ENCODE measurements around the gene EPS8L2. TPM values are rescaled to one million over a fixed set of nuclear protein-coding genes. Genes with fewer than 3 reads are reported as not detected.

EPS8L2 gene
- total and polyA plus RNA-seq, 2 of the 13 experiments (the other 11 are each of a cell fraction or from before 2014, with no cell fraction given) = 89.3 to 416 TPM

DNA sequence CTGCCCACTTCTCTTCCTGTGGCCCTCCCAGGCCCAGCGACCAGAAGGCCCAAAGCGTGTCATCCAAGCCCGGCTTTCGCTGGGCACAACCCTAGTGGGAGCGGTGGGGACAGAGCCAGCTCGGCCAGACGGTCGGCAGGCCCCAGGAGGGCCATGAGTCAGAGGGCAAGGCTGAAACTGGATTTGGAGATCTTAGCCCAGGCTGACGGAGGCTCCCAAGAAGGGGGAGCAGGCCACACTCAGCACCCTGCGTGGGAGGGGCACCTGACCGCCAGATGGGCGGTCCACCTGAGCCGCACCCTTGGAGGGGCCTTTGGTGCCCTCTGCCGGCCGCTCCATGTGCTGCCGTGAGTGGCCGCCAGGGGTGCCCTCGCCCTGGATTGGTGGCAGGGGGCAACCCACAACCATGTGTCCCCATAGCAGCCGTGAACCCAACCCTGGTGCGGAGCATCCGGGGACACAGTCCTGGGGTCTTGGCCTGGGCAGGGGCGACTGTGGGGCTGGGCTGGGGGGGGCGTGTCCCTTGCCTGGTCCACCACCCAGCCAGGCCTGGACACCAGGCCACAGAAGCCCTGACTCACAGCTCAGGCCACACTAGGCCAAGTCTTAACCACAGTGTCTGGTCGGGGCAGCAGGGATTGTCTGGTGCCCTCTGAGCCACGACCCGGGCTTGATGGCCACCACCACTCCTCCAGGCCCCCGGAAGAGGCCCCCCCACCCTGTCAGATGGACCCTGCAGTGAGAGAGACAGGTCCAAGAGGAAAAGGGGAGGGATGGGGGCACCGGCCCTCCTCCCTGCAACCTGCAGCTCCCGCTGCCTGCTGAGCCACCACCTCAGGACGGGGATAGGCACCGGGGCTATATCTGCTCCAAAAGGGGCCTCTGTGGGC, 22.1 kb downstream of the EPS8L2 start (continued):
- TF ChIP-seq, protein P1, sequence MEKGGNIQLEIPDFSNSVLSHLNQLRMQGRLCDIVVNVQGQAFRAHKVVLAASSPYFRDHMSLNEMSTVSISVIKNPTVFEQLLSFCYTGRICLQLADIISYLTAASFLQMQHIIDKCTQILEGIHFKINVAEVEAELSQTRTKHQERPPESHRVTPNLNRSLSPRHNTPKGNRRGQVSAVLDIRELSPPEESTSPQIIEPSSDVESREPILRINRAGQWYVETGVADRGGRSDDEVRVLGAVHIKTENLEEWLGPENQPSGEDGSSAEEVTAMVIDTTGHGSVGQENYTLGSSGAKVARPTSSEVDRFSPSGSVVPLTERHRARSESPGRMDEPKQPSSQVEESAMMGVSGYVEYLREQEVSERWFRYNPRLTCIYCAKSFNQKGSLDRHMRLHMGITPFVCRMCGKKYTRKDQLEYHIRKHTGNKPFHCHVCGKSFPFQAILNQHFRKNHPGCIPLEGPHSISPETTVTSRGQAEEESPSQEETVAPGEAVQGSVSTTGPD (CRISPR knock-in tag; IDR thresholded peaks at IDR 0.05) = no peak; the same call in 1 of the 2 replicates
- TF ChIP-seq SMARCE1 (IDR thresholded peaks at IDR 0.05; ENCODE audit: borderline replicate concordance) (no peak), CBX5 (CRISPR knock-in tag; IDR thresholded peaks at IDR 0.05; ENCODE audit: borderline replicate concordance) (no peak; the same call in 1 of the 2 replicates), PHF8 (CRISPR knock-in tag; IDR thresholded peaks at IDR 0.05) (peak; percentile 41; the same call in 1 of the 2 replicates), SAFB2 (CRISPR knock-in tag; IDR thresholded peaks at IDR 0.05; ENCODE audit: borderline replicate concordance, low read depth) (peak; percentile 29; the same call in 1 of the 2 replicates), WIZ (CRISPR knock-in tag; IDR thresholded peaks at IDR 0.05) (0 out of 2 replicates have a peak, but pooled peaks have one; percentile 40), NFATC3 (CRISPR knock-in tag; IDR thresholded peaks at IDR 0.05) (0 out of 2 replicates have a peak, but pooled peaks have one; percentile 49), CHCHD3 (CRISPR knock-in tag; IDR thresholded peaks at IDR 0.05) (no peak), NFKB2 (CRISPR knock-in tag; IDR thresholded peaks at IDR 0.05; ENCODE audit: borderline replicate concordance) (peak; percentile 60), ZNF605 (CRISPR knock-in tag; IDR thresholded peaks at IDR 0.05) (peak; percentile 61; the same call in 1 of the 2 replicates), ZBTB7B (CRISPR knock-in tag; IDR thresholded peaks at IDR 0.05) (peak; percentile 87), ZNF343 (CRISPR knock-in tag; IDR thresholded peaks at IDR 0.05) (peak; percentile 32; the same call in 1 of the 2 replicates), ZNF883 (CRISPR knock-in tag; IDR thresholded peaks at IDR 0.05; ENCODE audit: not compliant biosample characterization) (peak; percentile 56), ZNF264 (CRISPR knock-in tag; IDR thresholded peaks at IDR 0.05) (0 out of 2 replicates have a peak, but pooled peaks have one; percentile 36), MYC (CRISPR knock-in tag; IDR thresholded peaks at IDR 0.05; ENCODE audit: borderline replicate concordance) (peak; percentile 88), FOXJ3 (CRISPR knock-in tag; IDR thresholded peaks at IDR 0.05; ENCODE audit: borderline replicate concordance) (peak; percentile 34; the same call in 1 of the 2 replicates), KAT8 (CRISPR knock-in tag; IDR thresholded peaks at IDR 0.05) (peak; percentile 52; the same call in 1 of the 2 replicates), ZNF451 (CRISPR knock-in tag; IDR thresholded peaks at IDR 0.05) (peak; percentile 70; the same call in 1 of the 2 replicates), NONO (IDR thresholded peaks at IDR 0.05) (no peak), NONO (CRISPR knock-in tag; conservative IDR thresholded peaks at IDR 0.05) (peak; percentile 81)
- TF ChIP-seq, protein P2, sequence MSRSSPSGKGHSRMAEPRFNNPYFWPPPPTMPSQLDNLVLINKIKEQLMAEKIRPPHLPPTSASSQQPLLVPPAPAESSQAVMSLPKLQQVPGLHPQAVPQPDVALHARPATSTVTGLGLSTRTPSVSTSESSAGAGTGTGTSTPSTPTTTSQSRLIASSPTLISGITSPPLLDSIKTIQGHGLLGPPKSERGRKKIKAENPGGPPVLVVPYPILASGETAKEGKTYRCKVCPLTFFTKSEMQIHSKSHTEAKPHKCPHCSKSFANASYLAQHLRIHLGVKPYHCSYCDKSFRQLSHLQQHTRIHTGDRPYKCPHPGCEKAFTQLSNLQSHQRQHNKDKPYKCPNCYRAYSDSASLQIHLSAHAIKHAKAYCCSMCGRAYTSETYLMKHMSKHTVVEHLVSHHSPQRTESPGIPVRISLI (CRISPR knock-in tag; IDR thresholded peaks at IDR 0.05; ENCODE audit: borderline replicate concordance) = peak; percentile 24; the same call in 1 of the 2 replicates
- TF ChIP-seq, protein P3, sequence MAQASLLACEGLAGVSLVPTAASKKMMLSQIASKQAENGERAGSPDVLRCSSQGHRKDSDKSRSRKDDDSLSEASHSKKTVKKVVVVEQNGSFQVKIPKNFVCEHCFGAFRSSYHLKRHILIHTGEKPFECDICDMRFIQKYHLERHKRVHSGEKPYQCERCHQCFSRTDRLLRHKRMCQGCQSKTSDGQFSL (CRISPR knock-in tag; IDR thresholded peaks at IDR 0.05) = peak; percentile 47
- TF ChIP-seq, protein P4, sequence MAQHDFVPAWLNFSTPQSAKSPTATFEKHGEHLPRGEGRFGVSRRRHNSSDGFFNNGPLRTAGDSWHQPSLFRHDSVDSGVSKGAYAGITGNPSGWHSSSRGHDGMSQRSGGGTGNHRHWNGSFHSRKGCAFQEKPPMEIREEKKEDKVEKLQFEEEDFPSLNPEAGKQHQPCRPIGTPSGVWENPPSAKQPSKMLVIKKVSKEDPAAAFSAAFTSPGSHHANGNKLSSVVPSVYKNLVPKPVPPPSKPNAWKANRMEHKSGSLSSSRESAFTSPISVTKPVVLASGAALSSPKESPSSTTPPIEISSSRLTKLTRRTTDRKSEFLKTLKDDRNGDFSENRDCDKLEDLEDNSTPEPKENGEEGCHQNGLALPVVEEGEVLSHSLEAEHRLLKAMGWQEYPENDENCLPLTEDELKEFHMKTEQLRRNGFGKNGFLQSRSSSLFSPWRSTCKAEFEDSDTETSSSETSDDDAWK (CRISPR knock-in tag; IDR thresholded peaks at IDR 0.05) = no peak
- TF ChIP-seq, protein P5, sequence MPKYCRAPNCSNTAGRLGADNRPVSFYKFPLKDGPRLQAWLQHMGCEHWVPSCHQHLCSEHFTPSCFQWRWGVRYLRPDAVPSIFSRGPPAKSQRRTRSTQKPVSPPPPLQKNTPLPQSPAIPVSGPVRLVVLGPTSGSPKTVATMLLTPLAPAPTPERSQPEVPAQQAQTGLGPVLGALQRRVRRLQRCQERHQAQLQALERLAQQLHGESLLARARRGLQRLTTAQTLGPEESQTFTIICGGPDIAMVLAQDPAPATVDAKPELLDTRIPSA (CRISPR knock-in tag; IDR thresholded peaks at IDR 0.05; ENCODE audit: borderline replicate concordance) = no peak

Measured in HepG2 (cell line).